GM12892 (cell line): Measurements from ENCODE around the gene RNF17.

Experiments
- POLR2A ChIP-seq: IDR thresholded peaks from 2 replicates; pipeline ENCODE4 v1.6.1; 2011; ENCODE audit warnings: low read depth, low read length, control low read depth
- POLR2AphosphoS5 ChIP-seq: IDR thresholded peaks from 2 replicates; pipeline ENCODE4 v1.6.1; 2011; ENCODE audit warnings: low read depth, low read length, control low read depth
- TAF1 ChIP-seq: IDR thresholded peaks from 2 replicates; pipeline ENCODE4 v1.6.1; 2011; ENCODE audit warnings: low read depth, mild to moderate bottlenecking, control low read depth, low read length, borderline replicate concordance

DNA sequence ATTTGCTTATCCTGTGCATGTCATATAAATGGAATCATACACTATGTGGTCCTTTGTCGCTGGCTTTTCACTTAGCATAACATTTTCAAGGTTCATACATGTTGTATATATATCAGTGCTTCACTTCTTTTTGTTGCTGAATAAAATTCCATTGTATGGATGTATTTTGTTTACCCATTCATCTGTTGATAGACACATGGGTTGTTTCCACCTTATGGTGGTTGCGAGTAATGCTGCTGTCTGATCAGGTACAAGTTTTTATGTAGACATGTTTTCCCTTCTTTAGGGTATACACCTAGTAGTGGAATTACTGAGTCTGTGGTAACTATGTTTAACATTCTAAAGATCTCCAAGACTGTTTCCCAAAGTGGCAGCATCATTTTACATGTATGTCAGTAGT is 102.5 kb downstream of the RNF17 start:
- no peak for TF ChIP-seq POLR2A
- TF ChIP-seq TAF1, result no peak
- no peak for TF ChIP-seq POLR2AphosphoS5
